ENCODE data around the gene ZC3H4.

The ZC3H4 gene

GRCh38 chr19:47047763-47048405 lies 65.7 kb downstream of the ZC3H4 start:
- DNase-seq (ENCODE audit: low read depth): peak; percentile 35

- DNase-seq (ENCODE audit: low read depth): no peak
Measured at GRCh38 chr19:47047272-47047762, 66.3 kb downstream of the ZC3H4 start.

GRCh38 chr19:47045867-47046470 lies 67.6 kb downstream of the ZC3H4 start:
- no peak for DNase-seq (ENCODE audit: low read depth)

- DNase-seq (ENCODE audit: low read depth): no peak
Measured at GRCh38 chr19:47044946-47045866, 68.4 kb downstream of the ZC3H4 start.

- no peak for DNase-seq (ENCODE audit: low read depth)
Measured at GRCh38 chr19:47040869-47041268, 72.7 kb downstream of the ZC3H4 start.

GRCh38 chr19:47039239-47039874 lies 74.2 kb downstream of the ZC3H4 start:
- DNase-seq (ENCODE audit: low read depth): no peak

- no peak for DNase-seq (ENCODE audit: low read depth)
Measured at GRCh38 chr19:47037766-47038165, 75.8 kb downstream of the ZC3H4 start.

GRCh38 chr19:47036097-47036651 lies 77.4 kb downstream of the ZC3H4 start:
- no peak for DNase-seq (ENCODE audit: low read depth)

- DNase-seq (ENCODE audit: low read depth): peak; percentile 95
Measured at GRCh38 chr19:47035127-47036096, 78.2 kb downstream of the ZC3H4 start.

GRCh38 chr19:47032171-47032811 lies 81.3 kb downstream of the ZC3H4 start:
- peak; percentile 62 for DNase-seq (ENCODE audit: low read depth)

GRCh38 chr19:47028195-47028601 lies 85.4 kb downstream of the ZC3H4 start:
- DNase-seq (ENCODE audit: low read depth): no peak

- no peak for DNase-seq (ENCODE audit: low read depth)
Measured at GRCh38 chr19:47027586-47028088, 85.9 kb downstream of the ZC3H4 start.

GRCh38 chr19:47026889-47027288 lies 86.7 kb downstream of the ZC3H4 start:
- DNase-seq (ENCODE audit: low read depth): no peak

GRCh38 chr19:47026156-47026555 lies 87.4 kb downstream of the ZC3H4 start:
- no peak for DNase-seq (ENCODE audit: low read depth)

- DNase-seq (ENCODE audit: low read depth): no peak
Measured at GRCh38 chr19:47024502-47024901, 89.1 kb downstream of the ZC3H4 start.

GRCh38 chr19:47023448-47023794 lies 90.2 kb downstream of the ZC3H4 start:
- no peak for DNase-seq (ENCODE audit: low read depth)

- no peak for DNase-seq (ENCODE audit: low read depth)
Measured at GRCh38 chr19:47022541-47023447, 90.8 kb downstream of the ZC3H4 start.

- no peak for DNase-seq (ENCODE audit: low read depth)
Measured at GRCh38 chr19:47022140-47022536, 91.4 kb downstream of the ZC3H4 start.

GRCh38 chr19:47021536-47022139 lies 91.9 kb downstream of the ZC3H4 start:
- DNase-seq (ENCODE audit: low read depth): no peak

Measured in stimulated activated CD4-positive, alpha-beta T cell treated with anti-CD3 and anti-CD28 coated beads, Interleukin-2, amount 100 ng/mL, for 4 hours (primary cell).